Thoracic aorta (tissue), 2 donors: ENCODE results near the gene SERTAD2. TPM values are rescaled to one million over a fixed set of nuclear protein-coding genes. Genes with fewer than 3 reads are reported as not detected.

Source experiments
- ATAC-seq: fragments of 150-250 bp; one replicate; pipeline ENCODE4 v1.8.0; 2017; ENCODE audit warnings: low read depth; ENCODE audit not compliant: insufficient number of reproducible peaks, low FRiP score
- DNase-seq: peaks from one replicate; pipeline ENCODE4 v3.0.0-alpha.2; 2020; ENCODE audit warnings: low spot score
- H3K27ac ChIP-seq, 2 donors: fragments of 200-600 bp; sonication (generic); 1 replicate in 1 of 2; 2 replicates in 1 of 2; pipeline ENCODE4 v1.5.1; 2016; ENCODE audit warnings: mild to moderate bottlenecking in 2 of 2, moderate library complexity in 2 of 2
- H3K27me3 ChIP-seq: fragments of 200-600 bp; sonication (generic); replicated peaks from 2 replicates; pipeline ENCODE4 v1.6.0; 2016; ENCODE audit warnings: mild to moderate bottlenecking; ENCODE audit not compliant: insufficient read depth
- H3K36me3 ChIP-seq: fragments of 200-600 bp; sonication (generic); one replicate; pipeline ENCODE4 v1.5.1; 2016
- H3K4me1 ChIP-seq, 2 donors: fragments of 200-600 bp; sonication (generic); 1 replicate in 1 of 2; 2 replicates in 1 of 2; pipeline versions ENCODE4 v1.5.1 to v1.6.0; 2016; ENCODE audit warnings: low read depth in 2 of 2, mild to moderate bottlenecking in 1 of 2; ENCODE audit not compliant: control insufficient read depth in 1 of 2
- H3K4me3 ChIP-seq: fragments of 200-600 bp; sonication (generic); 2 replicates; pipeline ENCODE4 v1.5.1; 2016; ENCODE audit warnings: mild to moderate bottlenecking
- H3K9me3 ChIP-seq: fragments of 200-600 bp; sonication (generic); 2 replicates; pipeline ENCODE4 v1.5.1; 2016
- CTCF ChIP-seq: fragments of 200-600 bp; sonication (generic); IDR thresholded peaks from one replicate; pipeline ENCODE4 v1.5.1; 2019; ENCODE audit warnings: antibody characterized with exemption
- total RNA-seq, 2 donors: library from RNA; depleted of rRNA; stranded (reverse); fragments of >200 nt; gene quantifications; one replicate each; pipeline versions ENCODE4 v1.1.0 to v1.2.3, GENCODE V29; 2016

The SERTAD2 gene
- total RNA-seq, 2 donors from 2014 or later: 17.9 to 31.9 TPM

DNA sequence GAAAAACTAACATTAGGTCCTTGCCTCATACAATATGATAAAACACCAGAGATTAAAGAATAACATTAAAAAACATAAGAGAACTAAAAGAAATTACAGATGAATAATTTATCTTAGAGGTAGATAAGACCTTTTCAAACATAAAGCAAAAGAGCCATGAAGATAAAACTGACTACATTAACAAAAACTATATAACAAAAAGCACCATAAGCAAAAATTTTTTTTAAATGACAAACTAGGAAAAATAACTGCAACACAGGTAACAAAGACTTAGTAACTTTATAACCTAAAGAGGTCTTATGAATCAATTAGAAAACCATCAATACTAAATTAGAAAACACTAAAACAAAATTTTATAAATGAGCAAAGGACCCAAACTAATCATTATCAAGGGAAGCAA lies 16.3 kb upstream of the SERTAD2 start:
- Histone ChIP-seq H3K36me3 (no peaks in the 10 kb centered on the region), H3K9me3 (no peaks in the 10 kb centered on the region), H3K27ac (no peak overlapping the region), H3K4me3 (no peak overlapping the region), H3K4me1 (peaks cover 11 to 15% of the 10 kb centered on the region in 2 donors), H3K27me3 (no peaks in the 10 kb centered on the region)
- DNase-seq (no peak), ATAC-seq (no peak)
- TF ChIP-seq CTCF: no peak

GRCh38 chr2:64669288-64669687 lies 15.6 kb upstream of the SERTAD2 start:
- no peak overlapping the region for H3K4me3 ChIP-seq
- DNase-seq (no peak), ATAC-seq (no peak)
- TF ChIP-seq CTCF: no peak
- no peaks in the 10 kb centered on the region for H3K27me3 ChIP-seq
- peaks cover 11 to 15% of the 10 kb centered on the region in 2 donors for H3K4me1 ChIP-seq
- H3K36me3 ChIP-seq: no peaks in the 10 kb centered on the region
- no peaks in the 10 kb centered on the region for H3K9me3 ChIP-seq
- no peak overlapping the region for H3K27ac ChIP-seq

DNA sequence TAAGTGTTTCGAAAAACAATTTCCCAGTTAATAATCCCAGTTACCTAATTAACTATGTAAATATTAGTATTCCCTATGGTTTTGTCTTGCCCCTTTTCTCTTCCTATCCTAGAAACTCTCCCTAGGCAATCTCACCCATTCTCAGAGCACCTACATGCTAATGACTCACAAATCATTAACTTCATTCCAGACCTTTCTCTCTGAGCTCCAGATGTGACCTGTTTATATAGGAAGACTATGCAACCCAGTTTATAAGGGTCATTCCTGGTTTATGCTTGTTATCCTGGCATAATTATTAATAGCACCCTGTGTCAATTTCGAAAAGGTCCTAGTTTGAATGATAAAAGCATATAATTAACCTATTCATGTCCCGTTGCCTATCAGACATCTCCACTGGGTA lies 14.8 kb upstream of the SERTAD2 start:
- peaks cover 11 to 15% of the 10 kb centered on the region in 2 donors for H3K4me1 ChIP-seq
- no peaks in the 10 kb centered on the region for H3K27me3 ChIP-seq
- no peak for DNase-seq
- ATAC-seq: no peak
- H3K27ac ChIP-seq: no peak overlapping the region
- no peaks in the 10 kb centered on the region for H3K9me3 ChIP-seq
- no peaks in the 10 kb centered on the region for H3K36me3 ChIP-seq
- no peak overlapping the region for H3K4me3 ChIP-seq
- no peak for TF ChIP-seq CTCF

DNA sequence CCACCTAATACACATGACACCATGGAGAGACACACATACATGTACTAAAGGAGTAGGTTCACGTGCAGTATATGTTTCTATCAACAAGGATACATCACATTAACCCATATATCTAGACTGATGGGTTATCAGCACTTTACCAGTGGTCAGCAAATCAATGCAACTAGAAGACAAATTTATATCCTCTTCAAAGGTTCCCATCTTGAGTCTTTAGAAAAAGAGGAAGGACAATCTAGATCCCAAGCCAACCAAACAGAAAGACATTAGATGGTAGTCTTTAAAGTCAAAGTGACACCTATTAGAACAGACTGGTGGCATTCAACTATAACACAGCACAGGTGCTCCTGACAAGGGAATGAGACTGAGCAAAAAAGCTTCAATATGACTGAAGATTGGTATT lies 13.8 kb upstream of the SERTAD2 start:
- DNase-seq: no peak
- Histone ChIP-seq H3K27me3 (no peaks in the 10 kb centered on the region), H3K36me3 (no peaks in the 10 kb centered on the region), H3K27ac (no peak overlapping the region), H3K4me3 (no peak overlapping the region), H3K9me3 (no peaks in the 10 kb centered on the region), H3K4me1 (peaks cover 11 to 15% of the 10 kb centered on the region in 2 donors)
- ATAC-seq: no peak
- TF ChIP-seq CTCF: no peak

DNA sequence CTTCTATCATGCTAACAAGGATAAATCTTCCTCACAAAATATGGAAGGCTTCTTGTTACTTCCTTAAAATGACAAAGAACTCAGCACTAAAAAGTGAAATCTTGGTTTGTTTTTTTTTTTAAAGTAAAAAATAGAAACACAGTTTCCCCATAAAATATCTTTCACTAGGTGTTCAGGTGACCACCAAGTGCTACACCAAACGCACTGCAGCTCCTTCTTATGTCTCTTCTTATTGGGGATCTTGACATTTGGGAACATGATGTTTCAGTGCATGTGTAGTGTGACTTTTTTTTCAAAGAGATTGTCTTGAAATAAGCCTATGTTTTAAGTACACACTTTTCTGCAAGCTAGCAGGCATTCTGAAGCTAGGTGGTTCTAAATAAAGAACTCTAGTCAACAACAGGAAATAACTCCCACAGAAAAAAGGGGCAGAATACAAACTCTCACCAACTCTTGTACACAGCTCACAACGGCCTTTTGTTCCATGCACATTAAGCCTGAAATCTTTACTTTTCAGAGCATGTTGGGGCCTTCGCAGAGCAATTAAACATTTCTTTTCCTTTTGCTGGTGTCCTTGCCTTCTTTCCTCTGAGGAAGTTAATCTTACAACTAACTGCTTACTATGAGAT lies 13.2 kb upstream of the SERTAD2 start:
- H3K9me3 ChIP-seq: no peaks in the 10 kb centered on the region
- H3K27me3 ChIP-seq: no peaks in the 10 kb centered on the region
- peaks cover 11 to 15% of the 10 kb centered on the region in 2 donors for H3K4me1 ChIP-seq
- DNase-seq (no peak), ATAC-seq (no peak)
- H3K4me3 ChIP-seq: no peak overlapping the region
- no peaks in the 10 kb centered on the region for H3K36me3 ChIP-seq
- H3K27ac ChIP-seq: no peak overlapping the region
- TF ChIP-seq CTCF: no peak
